AG04450 (cell line): ENCODE data around the gene HSPA9. TPM values are rescaled to one million over a fixed set of nuclear protein-coding genes. Genes with fewer than 3 reads are reported as not detected.
A peak's percentile ranks its signal among the peaks of the same experiment; 100 is the strongest.
"Not testable (repeated sequence)": the region's sequence is repeated elsewhere in the genome, so short reads cannot be mapped to it uniquely, and the experiment has no call there.

Experiments used
- CTCF ChIA-PET: fragments of 300-600, 350-600 bp; formaldehyde crosslinking; extraction: SDS; loops from one replicate; lab custom pipeline; 2022; ENCODE audit warnings: antibody characterized with exemption, inconsistent platforms; lab: Charles Lee
- POLR2A ChIA-PET: fragments of 350-600 bp; formaldehyde crosslinking; extraction: SDS; loops from one replicate; lab custom pipeline; 2021; ENCODE audit warnings: antibody characterized with exemption, inconsistent platforms; lab: Yijun Ruan, JAX
- DNase-seq: peaks from one replicate; pipeline ENCODE4 v3.0.0-alpha.2; 2011; ENCODE audit warnings: low read depth, low spot score
- H3K27ac ChIP-seq: one replicate; pipeline ENCODE4 v1.5.1; 2012; ENCODE audit warnings: low read depth, low read length, control low read depth
- H3K27me3 ChIP-seq: one replicate; pipeline ENCODE4 v1.6.0; 2012; ENCODE audit warnings: low read length; ENCODE audit not compliant: control insufficient read depth, insufficient read depth
- H3K4me3 ChIP-seq: 2 replicates; pipeline ENCODE4 v1.5.1; 2011; ENCODE audit warnings: mild to moderate bottlenecking, low read depth, low read length, control low read depth
- H3K9me3 ChIP-seq: 2 replicates; pipeline ENCODE4 v1.5.1; 2012; ENCODE audit warnings: low read length; ENCODE audit not compliant: control insufficient read depth, insufficient read depth
- CTCF ChIP-seq: IDR thresholded peaks from 2 replicates; pipeline ENCODE4 v1.5.1; 2011; ENCODE audit warnings: low read depth, low read length, control low read depth, inconsistent platforms
- polyA plus RNA-seq: library from polyadenylated mRNA; depleted of rRNA; stranded (reverse); fragments of >200 nt; gene quantifications from 2 replicates; pipeline ENCODE4 v1.2.3, GENCODE V29; 2011

HSPA9 gene
- polyA plus RNA-seq, 1 experiment = 207 TPM

DNA sequence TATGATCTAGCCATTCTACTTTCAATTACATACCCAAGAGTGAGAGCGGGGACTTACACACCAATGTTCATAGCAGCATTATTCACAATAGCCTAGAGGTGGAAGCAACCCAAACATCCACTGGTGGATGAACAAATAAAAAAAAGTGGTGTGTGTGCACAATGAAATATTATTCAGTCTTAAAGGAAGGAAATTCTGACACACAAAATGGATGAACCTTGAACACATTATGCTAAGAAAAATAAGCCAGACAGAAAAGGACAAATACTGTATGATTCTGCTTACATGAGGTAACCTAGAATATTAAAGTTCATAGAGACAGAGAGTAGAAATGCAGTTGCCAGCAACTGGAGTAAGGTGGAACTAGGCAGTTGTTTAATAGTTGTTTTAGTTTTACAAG lies 54.2 kb downstream of the HSPA9 start:
- CTCF ChIA-PET = no interaction called here
- Histone ChIP-seq H3K4me3 (no peak overlapping the region), H3K9me3 (no peaks in the 10 kb centered on the region), H3K27ac (no peak overlapping the region), H3K27me3 (no peaks in the 10 kb centered on the region)
- TF ChIP-seq CTCF = no peak
- POLR2A ChIA-PET = no interaction called here
- no peak for DNase-seq

- Histone ChIP-seq H3K27ac (no peak overlapping the region), H3K9me3 (no peaks in the 10 kb centered on the region), H3K4me3 (no peak overlapping the region), H3K27me3 (no peaks in the 10 kb centered on the region)
- ChIA-PET CTCF (interaction anchor here (1.0 to 4.3 kb wide), 2 partner anchors 15 to 68 kb away, joined by 7 to 15 read pairs; no protein-coding TSS in a partner anchor), POLR2A (no interaction called here)
- TF ChIP-seq CTCF = no peak
- DNase-seq = no peak
These were observed 57.8 kb downstream of the HSPA9 start for GRCh38 chr5:138517437-138517836.

GRCh38 chr5:138515556-138516245 lies 59.5 kb downstream of the HSPA9 start:
- Histone ChIP-seq H3K4me3 (no peak overlapping the region), H3K9me3 (no peaks in the 10 kb centered on the region), H3K27ac (no peak overlapping the region), H3K27me3 (no peaks in the 10 kb centered on the region)
- CTCF ChIA-PET = interaction anchor here (1.7 to 4.3 kb wide), 2 partner anchors 11 to 66 kb away, joined by 6 to 15 read pairs; no protein-coding TSS in a partner anchor
- no peak for TF ChIP-seq CTCF
- DNase-seq = no peak
- POLR2A ChIA-PET = no interaction called here

GRCh38 chr5:138514021-138514420 lies 61.2 kb downstream of the HSPA9 start:
- Histone ChIP-seq H3K9me3 (no peaks in the 10 kb centered on the region), H3K27me3 (no peaks in the 10 kb centered on the region), H3K27ac (no peak overlapping the region), H3K4me3 (no peak overlapping the region)
- CTCF ChIA-PET = interaction anchor here (2.6 to 4.3 kb wide), 2 partner anchors 10 to 65 kb away, joined by 12 to 15 read pairs; no protein-coding TSS in a partner anchor
- POLR2A ChIA-PET = no interaction called here
- no peak for TF ChIP-seq CTCF
- no peak for DNase-seq

GRCh38 chr5:138508958-138509357 lies 66.2 kb downstream of the HSPA9 start:
- CTCF ChIA-PET = interaction anchor here (1.1 kb wide), 1 partner anchor 59 kb away, joined by 3 read pairs; no protein-coding TSS in a partner anchor
- POLR2A ChIA-PET = interaction anchor here (1.3 kb wide), 1 partner anchor 19 kb away, joined by 3 read pairs; no protein-coding TSS in a partner anchor

DNA sequence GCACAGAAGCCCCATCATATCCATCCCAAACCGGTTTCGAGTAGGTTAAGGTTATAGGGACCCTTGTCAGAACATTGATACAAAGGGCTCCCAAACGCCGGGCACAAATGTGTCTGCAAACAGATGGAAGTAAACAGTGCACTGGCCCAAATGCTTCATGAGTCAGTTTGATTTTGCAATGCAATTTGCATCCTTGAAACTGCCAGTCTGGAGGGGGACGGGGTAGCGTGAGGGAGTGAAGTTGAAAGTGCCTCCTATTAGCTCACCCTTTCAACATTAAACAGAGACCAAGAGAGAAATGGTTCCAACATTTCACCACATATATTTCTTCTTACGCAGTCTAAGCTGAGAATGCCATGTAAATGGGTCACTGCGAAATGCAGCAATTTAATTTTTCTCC lies 67.7 kb downstream of the HSPA9 start:
- POLR2A ChIA-PET, H3K27me3 ChIP-seq, H3K4me3 ChIP-seq, H3K9me3 ChIP-seq, H3K27ac ChIP-seq: not testable (repeated sequence)
- DNase-seq = peak; percentile 38
- CTCF ChIA-PET = interaction anchor here (1.4 kb wide), 1 partner anchor 58 kb away, joined by 7 read pairs; no protein-coding TSS in a partner anchor

More at GRCh38 chr5:138508958-138509357, 66.2 kb downstream of the HSPA9 start:
- Histone ChIP-seq H3K4me3 (no peak overlapping the region), H3K27me3 (no peaks in the 10 kb centered on the region), H3K27ac (no peak overlapping the region), H3K9me3 (no peaks in the 10 kb centered on the region)
- no peak for TF ChIP-seq CTCF
- no peak for DNase-seq
